CD4-positive, alpha-beta T cell treated with Interleukin-6 for 4 hours (primary cell): ENCODE data around the gene SCPEP1.
"Not testable (repeated sequence)": the region's sequence is repeated elsewhere in the genome, so short reads cannot be mapped to it uniquely, and the experiment has no call there.

Experiments
- DNase-seq: peaks from one replicate; pipeline ENCODE4 v3.0.0-alpha.2; 2020; ENCODE audit warnings: mixed read lengths

SCPEP1 gene

DNA sequence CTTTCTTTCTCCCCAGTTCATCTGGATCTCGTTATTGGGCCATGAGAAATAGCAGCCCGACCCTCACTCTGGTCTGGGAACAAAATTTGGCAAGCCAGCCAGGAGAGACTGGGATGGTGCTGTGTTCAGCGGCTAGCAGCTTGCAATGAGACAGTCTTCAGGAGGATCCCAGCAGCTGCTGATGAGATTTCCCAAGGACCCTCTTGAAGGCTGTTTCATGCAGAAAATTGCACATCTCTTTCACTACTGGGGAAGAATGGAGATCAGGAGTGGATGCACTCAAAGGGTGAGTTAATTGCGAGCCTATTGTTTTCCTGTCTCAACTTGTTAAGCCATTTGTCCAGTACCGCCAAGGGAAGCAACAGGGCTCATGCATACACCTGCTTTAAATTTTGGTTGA, 11.6 kb upstream of the SCPEP1 start:
- no peak for DNase-seq

DNA sequence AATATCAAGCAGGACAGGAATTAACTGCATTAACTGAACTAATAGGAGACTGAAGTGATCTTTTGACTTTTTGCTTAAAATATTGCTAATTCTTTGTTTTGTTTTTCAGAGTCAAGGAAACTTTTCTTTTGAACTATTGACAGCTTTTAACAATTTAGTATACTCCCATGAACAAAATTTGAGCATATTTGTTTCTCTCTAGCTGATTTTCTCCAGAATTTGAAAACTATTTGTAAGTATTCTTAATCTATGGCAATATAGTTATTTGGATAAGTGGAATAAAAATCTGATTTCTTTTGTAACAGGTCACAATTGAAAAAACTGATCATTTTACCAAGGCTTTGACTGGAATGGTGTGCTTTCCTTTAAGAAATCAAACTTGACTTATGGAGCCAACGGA, 7.0 kb upstream of the SCPEP1 start:
- DNase-seq, result no peak

DNA sequence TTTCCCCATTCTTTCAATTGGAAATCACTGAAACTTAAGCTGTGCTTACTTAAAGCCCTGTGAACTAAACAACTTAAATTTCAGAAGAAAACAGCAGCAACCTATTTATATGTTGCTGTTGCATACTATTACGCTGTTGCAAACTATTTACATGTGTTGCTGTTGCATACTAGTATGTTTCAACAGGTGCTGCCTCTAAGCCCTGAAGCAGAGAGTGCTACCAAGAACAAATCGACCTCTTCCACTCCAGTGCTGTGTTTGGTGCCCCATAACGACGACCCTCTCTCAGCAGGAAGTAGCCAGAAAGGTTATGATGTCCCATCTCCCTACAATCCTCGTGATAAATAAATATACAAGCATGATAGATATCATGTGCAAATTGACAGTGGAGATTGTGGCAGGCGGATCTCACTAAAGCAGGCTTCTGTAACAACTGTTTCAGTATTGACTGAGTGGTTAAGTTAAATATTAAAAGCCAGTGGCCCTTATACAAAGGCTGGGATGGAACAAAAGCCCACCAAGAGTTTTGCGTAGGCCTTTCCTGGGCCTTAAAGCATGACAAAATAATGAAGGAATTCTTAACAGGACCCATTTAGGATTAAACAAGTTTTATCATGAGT, 5.7 kb upstream of the SCPEP1 start:
- no peak for DNase-seq

- no peak for DNase-seq
These were observed 4.4 kb upstream of the SCPEP1 start for GRCh38 chr17:56973520-56973919.

DNA sequence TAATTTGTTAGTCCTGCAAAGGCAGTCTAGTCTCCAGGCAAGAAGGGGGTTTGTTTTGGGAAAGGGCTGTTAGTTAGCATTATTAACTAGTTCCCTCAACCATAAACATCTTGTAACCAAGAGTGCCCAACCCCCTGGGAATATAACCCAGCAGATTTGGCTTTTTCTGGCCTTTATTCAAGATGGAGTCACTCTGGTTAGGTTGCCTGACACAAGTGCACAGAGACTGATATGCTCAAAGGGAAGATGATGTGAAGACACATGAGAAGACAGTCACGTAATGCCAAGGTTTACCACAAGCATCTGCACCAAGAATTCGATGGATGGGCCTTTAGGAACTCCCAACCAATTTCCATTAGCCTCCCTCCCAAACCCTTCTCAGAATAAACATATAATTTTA, 3.9 kb upstream of the SCPEP1 start:
- DNase-seq, result no peak

- DNase-seq, result no peak
These were observed 2.3 kb upstream of the SCPEP1 start for GRCh38 chr17:56975656-56976055.

- no peak for DNase-seq
These were observed 856 bp upstream of the SCPEP1 start for GRCh38 chr17:56976941-56977608.

DNA sequence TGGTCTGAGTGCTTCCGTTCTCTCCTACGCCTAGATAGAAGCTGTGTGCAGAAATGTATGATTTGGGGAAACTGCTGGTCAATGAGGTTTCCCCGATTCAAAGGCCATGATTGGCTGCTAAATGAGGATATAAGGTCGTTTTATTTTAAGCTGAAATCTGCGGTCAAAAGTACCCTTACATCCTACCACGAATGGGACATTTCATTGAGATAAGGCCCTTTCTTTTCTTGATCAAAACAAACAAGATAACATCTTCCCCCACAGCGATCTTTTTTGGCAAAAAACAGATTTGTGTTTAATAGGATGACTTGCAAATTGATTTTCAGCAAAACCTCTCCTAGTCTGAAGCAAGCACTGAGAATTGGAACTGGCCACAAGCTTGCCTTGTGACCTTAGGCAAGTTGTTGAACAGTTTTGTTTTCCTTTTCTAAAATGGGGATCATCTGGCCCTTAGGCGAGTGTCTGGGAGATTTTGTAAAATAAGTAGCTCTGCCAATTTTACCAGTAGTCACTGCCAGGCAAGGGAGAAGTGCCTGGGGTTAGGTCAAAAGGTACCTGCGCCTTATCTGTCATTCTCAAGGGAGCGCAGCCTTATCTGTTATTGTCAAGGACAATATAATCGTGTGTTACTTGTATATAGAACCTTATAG, 635 bp downstream of the SCPEP1 start:
- DNase-seq, result no peak

- no peak for DNase-seq
These were observed 1.2 kb downstream of the SCPEP1 start for GRCh38 chr17:56979091-56979480.

DNA sequence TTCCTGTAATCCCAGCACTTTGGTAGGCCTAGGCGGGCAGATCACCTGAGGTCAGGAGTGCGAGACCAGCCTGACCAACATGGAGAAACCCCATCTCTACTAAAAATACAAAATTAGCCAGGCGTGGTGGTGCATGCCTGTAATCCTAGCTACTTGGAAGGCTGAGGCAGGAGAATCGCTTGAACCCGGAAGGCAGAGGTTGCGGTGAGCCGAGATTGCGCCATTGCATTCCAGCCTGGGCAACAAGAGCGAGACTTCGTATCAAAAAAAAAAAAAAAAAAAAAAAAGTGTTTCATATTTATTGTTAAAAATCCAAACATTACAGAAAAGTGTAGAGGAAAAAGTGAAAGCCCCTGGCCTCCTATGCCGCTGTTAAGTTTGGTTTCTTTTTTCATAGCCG, 2.6 kb downstream of the SCPEP1 start:
- not testable (repeated sequence) for DNase-seq

DNA sequence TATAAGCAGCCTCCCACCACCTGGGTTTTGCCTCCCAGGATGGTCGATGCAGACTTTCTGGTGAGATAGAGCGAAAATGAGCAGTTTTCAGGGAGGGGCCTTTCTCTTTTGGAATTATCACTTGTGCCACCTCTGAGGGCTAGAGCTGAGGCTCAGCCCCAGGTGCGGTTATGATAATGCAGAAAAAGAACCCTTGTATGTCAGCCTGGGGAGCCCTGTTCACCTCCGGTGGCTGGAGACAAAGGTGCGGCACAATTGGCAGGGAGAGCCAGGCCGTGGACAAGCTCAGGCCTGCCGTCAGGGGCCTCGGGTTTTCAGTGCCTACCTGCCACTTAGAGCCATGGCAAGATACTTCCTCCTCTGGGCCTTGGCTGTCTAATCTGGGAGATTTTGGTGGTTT, 4.4 kb downstream of the SCPEP1 start:
- no peak for DNase-seq

DNA sequence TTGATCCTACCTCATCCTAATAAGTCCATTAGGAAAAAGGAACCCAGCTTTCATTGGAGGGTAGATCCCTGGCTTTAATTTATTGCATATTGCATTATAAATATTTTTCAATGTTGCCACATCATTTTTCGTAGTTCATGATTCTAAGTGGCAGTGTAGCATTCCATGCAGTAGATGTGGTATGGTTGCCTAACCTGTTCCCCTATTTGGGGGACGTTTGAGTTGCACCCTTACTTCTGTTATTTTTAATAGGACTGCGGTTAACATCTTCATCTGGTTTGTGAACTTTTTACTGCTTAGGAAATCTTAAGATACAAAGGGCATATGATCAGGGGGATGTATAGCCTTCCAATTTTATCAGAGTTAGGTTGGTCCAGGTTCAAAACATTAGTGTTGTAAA, 5.4 kb downstream of the SCPEP1 start:
- no peak for DNase-seq

- no peak for DNase-seq
These were observed 7.6 kb downstream of the SCPEP1 start for GRCh38 chr17:56985371-56986162.

DNA sequence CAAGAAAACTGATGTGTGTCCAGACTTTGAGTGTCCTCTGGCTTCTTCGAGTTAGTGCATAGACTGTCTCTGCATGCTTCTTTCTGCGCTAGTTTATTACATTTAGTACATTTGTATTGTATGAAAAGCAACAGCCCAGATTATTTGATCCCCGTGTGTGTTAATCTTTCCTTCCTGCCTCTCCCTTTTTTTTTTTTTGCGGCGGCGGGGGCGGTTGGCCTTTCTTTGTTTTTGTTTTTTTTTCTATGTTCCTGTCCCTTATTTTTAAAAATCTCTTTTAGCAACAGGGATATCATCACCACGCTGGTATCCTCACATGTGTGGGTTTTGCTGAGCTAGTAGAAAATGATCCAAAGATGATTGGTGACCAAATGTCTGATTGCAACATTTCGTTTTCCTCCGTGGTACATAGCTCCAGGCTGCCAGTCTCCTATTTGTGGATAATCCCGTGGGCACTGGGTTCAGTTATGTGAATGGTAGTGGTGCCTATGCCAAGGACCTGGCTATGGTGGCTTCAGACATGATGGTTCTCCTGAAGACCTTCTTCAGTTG, 9.4 kb downstream of the SCPEP1 start:
- DNase-seq, result no peak

GRCh38 chr17:56988901-56989572, 11.1 kb downstream of the SCPEP1 start:
- DNase-seq, result no peak

DNA sequence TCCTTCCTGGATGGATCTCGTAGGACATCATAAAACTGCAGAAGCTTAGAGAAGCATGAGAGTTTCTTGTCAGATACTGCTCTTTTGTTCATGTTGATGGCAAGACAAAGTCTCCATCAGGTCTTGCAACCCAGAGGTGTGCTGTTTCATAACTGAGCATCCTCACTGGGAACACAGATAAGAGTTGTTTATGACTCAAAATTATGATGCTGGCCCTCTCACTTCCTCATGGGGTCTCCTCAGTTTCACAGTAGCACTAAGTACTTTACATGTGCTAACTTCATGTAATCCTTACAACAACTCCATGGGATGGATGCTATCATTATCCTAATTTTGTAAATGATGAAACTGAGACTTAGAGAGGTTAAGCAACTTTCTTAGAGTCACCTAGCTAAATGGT, 14.4 kb downstream of the SCPEP1 start:
- no peak for DNase-seq

- DNase-seq, result no peak
These were observed 16.3 kb downstream of the SCPEP1 start for GRCh38 chr17:56994009-56994792.

DNA sequence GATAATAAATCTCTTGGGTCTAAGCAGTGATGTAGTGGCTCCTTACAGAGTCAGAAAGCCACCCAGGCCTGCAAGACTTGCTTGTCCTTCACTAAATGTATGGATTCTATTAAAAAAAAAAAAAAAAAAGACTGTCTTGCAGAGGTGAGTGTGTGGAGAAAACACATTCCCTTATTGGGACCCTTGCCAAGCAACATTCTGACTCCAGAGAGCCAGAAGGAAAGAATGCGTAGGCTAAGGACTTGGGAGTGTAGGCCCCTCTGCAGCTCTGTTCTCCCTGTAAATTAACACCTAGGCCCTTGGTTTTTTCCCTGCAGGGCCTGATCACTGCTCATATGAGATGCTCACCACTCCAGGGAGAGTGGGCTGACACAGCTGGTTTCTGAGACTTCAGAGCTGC, 17.8 kb downstream of the SCPEP1 start:
- DNase-seq, result no peak

DNA sequence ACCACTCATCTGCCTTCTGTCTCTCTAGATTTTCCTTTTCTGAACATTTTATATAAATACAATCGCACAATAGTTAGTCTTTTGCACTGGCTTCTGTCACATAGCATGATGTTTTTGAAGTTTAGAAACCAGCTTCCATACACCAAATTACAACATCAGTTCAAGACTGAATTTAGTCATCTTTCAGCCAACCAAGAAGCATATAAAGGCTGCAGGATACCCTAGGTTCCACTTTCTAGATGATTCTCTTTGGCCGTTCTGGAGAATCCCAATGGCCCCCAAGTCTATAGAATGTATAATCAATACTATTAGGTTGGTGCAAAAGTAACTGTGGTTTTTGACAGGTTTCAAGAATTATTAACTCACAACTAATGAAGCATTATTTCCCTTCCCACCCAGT, 19.4 kb downstream of the SCPEP1 start:
- DNase-seq, result no peak

GRCh38 chr17:57001541-57001940, 23.6 kb downstream of the SCPEP1 start:
- no peak for DNase-seq

GRCh38 chr17:57002904-57003303, 25.0 kb downstream of the SCPEP1 start:
- DNase-seq, result no peak
